Loucy (cell line): ENCODE results near the gene ALDH1L2.

ENCODE experiments used
- CTCF ChIP-seq: fragments of 200-600 bp; sonication (generic); conservative IDR thresholded peaks from 2 replicates; pipeline ENCODE4 v1.5.1; 2014; ENCODE audit warnings: mild to moderate bottlenecking, antibody characterized with exemption, low read length
- EZH2phosphoT487 ChIP-seq: fragments of 200-600 bp; IDR thresholded peaks from 2 replicates; pipeline ENCODE4 v1.6.1; 2018; ENCODE audit warnings: antibody characterized with exemption, mild to moderate bottlenecking, moderate library complexity, borderline replicate concordance

- no peak for TF ChIP-seq CTCF
- TF ChIP-seq EZH2phosphoT487, result no peak
Measured at GRCh38 chr12:105076098-105076497, 8.2 kb downstream of the ALDH1L2 start.
